Measurements from ENCODE around the gene WDPCP.
A peak's percentile ranks its signal among the peaks of the same experiment; 100 is the strongest.
"Not testable (repeated sequence)": the region's sequence is repeated elsewhere in the genome, so short reads cannot be mapped to it uniquely, and the experiment has no call there.

The WDPCP gene

DNA sequence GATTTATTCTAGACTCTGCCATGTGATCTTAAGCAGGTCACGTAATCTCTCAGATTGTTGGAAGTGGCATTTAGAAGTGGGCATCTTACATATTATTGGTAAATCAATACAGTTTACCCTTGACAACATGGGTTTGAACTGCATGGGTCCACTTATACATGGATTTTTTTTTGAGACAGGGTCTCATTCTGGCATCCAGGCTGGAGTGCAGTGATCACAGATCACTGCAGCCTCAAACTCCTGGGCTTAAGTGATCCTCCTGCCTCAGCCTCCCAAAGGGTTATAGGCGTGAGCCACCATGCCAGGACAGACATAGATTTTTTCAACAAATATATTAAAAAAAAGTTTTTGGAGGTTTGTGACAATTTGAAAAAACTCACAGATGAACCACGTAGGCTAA, 393.0 kb downstream of the WDPCP start:
- no peak for DNase-seq

- DNase-seq = no peak
Observed at GRCh38 chr2:63194175-63194574, 394.1 kb downstream of the WDPCP start.

DNA sequence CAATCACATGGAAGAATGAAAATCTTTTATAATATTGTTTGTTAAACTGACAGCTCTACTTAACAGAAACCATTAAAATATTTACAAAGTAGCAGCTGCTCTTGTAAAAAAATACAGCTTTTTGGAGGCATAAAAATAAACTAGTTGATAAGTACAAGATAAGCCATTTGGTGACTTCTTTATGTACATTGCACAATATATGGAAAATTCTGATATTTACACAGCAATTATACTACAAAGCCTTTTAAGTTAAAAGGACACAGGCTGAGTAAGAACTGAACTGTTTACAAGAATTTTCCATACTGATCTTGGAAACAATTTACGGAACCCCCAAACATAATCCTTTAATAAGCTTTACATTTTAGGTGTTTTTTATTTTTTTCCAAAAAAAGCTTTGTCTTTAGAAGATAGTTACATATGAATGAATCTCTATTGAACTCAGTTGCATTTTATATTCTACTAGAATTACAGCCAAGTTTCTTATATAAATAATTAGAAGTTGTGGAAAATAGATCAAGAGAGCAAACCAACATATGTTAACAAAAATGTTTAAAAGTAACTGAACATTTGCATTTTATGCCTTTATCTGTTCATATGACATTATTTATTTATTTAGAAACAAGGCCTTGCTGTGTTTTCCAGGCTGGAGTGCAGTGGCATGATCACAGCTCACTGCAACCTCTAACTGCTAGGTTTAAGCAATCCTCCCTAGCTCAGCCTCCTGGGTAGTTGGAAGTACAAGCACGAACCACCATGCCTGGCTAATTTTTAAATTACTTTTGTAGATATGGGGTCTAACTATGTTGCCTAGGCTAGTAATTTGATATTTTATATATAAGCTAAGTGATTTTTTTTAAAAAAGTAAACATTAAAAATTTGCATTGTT, 395.1 kb downstream of the WDPCP start:
- no peak for DNase-seq

DNA sequence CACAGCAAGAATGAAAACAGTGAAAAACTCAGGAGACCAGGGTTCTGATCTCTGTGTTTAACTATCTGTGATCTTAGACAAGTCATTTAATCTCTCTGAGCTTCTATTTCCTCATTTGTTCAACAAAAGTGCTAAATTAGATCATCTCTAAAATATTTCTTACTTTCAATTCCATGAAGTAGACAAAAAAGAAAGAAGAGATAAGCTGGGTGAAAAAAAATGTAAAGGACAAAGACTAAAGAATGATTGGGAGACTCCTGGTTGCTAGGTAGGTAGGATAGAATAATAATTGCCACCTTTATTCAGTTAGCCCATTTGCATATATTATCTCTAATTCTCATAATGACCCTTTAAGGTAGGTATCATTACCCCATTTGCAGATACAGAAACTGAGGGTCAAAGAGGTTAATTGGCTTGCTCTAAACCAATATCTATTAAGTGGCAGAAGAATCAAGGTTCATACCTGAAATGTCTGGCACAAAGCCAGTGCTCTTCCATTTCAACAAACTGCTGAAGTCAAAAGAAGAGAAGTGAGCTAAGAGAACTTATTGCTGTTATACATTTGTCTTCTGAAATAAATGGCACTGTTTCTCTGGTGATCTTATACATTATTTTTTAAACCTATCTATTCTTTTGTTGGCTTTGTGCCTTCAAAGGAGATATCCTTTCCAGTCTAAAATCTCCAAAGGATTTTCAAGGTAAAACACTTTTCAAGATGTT, 395.9 kb downstream of the WDPCP start:
- no peak for DNase-seq

DNA sequence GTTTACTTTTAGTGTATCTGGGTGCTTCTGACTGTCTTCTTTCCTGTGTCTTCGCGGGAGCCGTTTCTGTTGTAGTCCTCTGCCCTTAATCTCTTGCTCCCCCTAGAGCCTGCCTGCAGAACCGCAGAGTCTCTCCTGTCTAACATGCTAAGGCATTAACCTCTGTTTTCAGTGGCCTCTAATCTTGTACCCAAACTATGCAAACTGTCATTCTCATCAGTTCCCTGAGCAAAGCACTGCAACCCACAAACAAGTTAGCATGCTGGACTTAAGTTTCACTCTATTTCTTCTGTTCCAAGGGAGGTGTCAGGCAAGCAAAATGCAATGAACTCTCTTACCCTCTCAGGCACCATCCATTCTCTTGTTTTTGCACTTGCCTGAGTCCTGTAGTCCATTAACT, 399.3 kb downstream of the WDPCP start:
- DNase-seq = peak in 1 of 2 experiments; percentile 25

GRCh38 chr2:63186331-63186730, 401.9 kb downstream of the WDPCP start:
- no peak for DNase-seq

DNA sequence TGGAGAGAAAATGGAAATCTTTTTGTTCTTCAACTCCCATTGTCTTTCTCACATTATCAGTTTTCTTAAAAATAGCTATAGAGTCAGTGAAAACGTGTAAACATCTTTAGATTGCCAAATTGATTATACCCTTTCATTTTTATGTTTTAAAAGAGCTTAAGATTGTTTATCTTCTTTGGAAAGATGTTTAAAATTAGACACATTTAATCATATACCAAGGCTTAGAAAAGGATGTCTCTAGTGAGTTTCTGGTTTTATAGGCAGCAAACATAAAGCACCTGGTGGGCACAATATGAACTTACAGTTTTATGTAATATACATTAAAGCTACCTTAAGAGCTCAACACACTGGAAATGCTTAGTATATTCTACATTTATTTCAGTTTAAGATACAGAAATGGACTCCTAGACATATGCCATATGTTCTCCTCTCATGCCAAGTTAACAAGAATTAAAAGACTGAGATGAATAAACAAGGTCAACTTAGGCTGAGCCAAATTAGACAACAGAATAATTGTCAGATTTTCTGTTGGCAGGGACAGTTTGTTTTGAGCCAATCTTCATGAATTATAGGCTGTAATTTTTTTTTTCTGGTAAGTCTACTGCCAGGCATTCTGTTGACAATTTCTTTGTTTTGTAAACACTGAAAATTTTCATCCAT, 425.0 kb downstream of the WDPCP start:
- DNase-seq = no peak

- no peak for DNase-seq
Observed at GRCh38 chr2:63159262-63159661, 429.0 kb downstream of the WDPCP start.

DNA sequence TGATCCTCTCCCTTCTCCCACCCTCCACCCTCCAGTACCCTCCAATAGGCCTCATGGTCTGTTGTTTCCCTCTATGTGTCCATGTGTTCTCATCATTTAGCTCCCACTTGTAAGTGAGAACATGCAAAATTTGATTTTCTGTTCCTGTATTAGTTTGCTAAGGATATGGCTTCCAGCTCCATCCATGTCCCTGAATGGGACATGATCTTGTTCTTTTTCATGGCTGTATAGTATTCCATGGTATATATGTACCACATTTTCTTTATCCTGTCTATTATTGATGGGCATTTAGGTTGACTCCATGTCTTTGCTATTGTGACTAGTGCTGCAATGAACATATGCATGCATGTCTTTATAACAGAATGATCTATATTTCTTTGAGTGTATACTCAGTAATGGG, 451.6 kb downstream of the WDPCP start:
- not testable (repeated sequence) for DNase-seq

- no peak for DNase-seq
Observed at GRCh38 chr2:63132020-63132419, 456.3 kb downstream of the WDPCP start.

DNA sequence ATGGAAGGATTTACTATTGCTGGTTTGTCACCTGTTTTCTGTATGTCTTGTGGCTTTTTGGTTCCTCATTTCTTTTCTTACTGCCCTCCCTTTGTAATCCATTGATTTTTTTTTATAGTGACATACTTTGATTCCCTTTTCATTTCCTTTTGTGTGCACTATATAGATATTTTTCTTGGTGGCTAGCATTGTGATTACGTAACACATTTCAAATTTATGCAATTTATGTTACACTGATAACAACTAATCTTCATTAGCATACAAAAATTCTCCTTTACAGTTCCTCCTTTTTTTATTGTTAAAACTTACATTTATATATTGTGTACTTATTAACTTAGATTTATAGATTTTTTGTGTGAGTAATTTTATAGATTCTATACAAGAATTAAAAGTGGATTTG, 457.1 kb downstream of the WDPCP start:
- DNase-seq = no peak

DNA sequence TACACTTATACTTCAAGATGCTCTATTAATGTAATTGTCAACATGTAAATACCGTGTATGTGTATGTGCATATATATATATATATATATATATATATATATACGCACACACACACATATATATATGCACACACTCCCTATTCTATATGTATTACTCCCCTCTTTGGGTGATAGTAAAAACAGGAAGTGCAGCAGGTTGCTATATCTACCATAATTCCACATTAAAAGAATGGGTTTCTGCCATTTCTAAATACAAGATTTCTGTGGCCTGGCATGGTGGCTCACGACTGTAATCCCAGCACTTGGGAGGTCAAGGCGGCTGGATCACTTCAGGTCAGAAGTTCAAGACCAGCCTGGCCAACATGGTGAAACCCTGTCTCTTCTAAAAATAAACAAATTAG, 460.7 kb downstream of the WDPCP start:
- no peak for DNase-seq

DNA sequence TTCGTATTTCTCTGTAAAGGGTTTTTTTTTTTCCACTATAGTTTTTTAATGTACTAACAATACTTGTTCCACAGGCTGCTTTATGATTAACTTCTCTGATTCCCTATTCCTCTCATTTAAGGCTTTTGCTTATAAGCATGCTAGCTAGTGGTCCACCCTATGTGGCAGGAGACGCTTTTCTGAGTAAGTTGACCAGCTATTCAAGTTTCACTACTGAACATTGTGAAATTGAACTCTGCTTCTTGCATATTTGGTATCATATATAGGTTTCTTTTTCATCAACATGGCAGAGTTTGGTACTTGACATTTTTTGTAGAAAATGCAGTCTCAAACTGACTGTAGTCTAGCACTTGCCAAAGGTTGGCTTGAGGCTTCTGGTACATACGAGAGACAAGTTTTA, 463.4 kb downstream of the WDPCP start:
- no peak for DNase-seq

GRCh38 chr2:63124218-63124617, 464.1 kb downstream of the WDPCP start:
- no peak for DNase-seq

- no peak for DNase-seq
Observed at GRCh38 chr2:63122921-63123320, 465.4 kb downstream of the WDPCP start.

- DNase-seq = no peak
Observed at GRCh38 chr2:63121055-63121834, 467.0 kb downstream of the WDPCP start.

DNA sequence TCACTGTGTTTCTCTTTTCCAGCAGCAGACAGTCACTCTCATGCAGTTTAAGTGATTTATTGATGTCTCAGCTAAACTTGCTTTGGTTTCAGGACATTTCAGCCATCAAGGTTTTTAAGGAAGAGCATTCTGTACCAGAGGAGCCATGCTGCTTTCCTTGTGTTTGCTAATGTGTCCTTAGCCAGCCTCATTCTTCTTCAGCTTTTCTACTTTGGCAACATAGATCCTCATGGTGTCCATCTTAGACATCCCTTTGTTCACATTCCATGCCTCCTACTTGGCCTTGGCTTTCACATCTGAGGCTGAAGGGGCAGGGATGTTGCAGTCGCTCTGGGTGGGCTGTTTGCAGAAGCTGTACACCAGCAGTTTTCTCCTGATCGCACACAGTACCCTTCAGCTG, 469.5 kb downstream of the WDPCP start:
- DNase-seq = no peak

DNA sequence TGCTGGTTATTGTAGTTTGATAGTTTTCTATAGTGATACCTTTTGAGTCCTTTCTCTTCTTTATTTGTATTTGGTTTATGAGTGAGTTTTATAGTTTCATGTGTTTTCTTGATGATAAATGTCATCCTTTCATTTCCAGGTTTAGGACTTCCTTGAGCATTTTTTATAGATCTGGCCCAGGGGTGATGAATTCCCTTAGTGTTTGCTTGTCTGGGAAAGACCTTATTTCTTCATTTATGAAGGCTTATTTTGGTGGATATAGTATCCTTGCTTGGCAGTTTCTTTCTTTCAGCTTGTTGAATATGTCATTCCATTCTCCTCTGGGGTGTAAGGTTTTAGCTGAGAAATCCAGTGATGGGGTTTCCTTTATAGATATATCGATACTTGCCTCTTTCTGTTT, 483.8 kb downstream of the WDPCP start:
- no peak for DNase-seq

GRCh38 chr2:63101954-63102353, 486.3 kb downstream of the WDPCP start:
- DNase-seq = no peak

- DNase-seq = no peak
Observed at GRCh38 chr2:63099032-63099431, 489.2 kb downstream of the WDPCP start.

DNA sequence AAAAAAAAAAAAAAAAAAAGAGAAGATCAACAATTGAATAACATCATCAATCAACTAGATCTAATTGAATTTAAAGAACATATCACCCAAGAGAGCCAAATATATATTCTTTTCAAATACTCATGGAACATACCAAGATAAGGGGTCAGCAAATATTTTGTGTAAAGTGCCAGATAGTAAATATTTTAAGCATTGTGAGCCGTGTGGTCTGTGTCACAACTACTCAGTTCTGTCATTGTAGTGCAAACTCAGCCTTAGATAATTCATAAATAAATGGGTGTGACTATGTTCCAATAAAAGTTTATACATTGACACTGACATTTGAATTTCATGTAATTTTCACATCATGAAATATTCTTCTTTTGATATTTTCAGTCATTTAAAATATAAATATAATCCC, 491.8 kb downstream of the WDPCP start:
- no peak for DNase-seq

DNA sequence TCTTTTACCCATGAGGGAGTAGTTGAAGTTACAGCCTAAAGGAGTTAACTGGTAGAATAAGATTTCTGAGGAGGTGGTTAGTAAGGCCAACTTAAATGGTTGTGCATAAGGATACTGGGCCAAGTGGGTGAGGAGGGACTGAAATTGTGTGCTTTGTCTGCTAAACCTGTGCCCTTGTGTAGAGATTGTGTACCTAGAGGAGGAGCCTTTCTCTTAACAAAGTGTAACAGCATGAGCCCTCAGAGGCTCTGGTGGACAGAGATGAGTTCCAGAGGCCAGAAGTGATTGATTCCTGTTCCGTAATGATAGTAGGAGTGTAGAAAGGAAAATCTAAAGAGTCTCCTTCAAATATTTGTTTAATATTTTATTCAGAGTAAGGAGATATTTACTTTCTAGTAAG, 494.8 kb downstream of the WDPCP start:
- no peak for DNase-seq

- DNase-seq = no peak
Observed at GRCh38 chr2:63092857-63093256, 495.4 kb downstream of the WDPCP start.
